Measurements from ENCODE around the gene NXT1.

Gene NXT1

GRCh38 chr20:23404196-23404595 is 53.6 kb downstream of the NXT1 start:
- H3K4me3 ChIP-seq (ENCODE audit: low read length): no peak overlapping the region
- no peak for TF ChIP-seq ZNF274 (IDR thresholded peaks at IDR 0.05; ENCODE audit: low read depth, low read length)
